GM19438 (cell line): ENCODE measurements around the gene COL18A1.
"Not testable (repeated sequence)": the region's sequence is repeated elsewhere in the genome, so short reads cannot be mapped to it uniquely, and the experiment has no call there.

Experiments used
- ATAC-seq: cut with Tn5 transposase; IDR thresholded peaks from one replicate; pipeline ENCODE4 v1.9.1; 2021; ENCODE audit warnings: low read depth; ENCODE audit not compliant: unreplicated experiment

COL18A1 gene

GRCh38 chr21:45549626-45550463 is 144.9 kb downstream of the COL18A1 start:
- ATAC-seq: peak; percentile 39

- ATAC-seq: peak; percentile 45
Observed at GRCh38 chr21:45550522-45551210, 145.7 kb downstream of the COL18A1 start.

GRCh38 chr21:45551316-45551715 is 146.4 kb downstream of the COL18A1 start:
- ATAC-seq: no peak

GRCh38 chr21:45551783-45552695 is 147.1 kb downstream of the COL18A1 start:
- no peak for ATAC-seq

- no peak for ATAC-seq
Observed at GRCh38 chr21:45552696-45553391, 147.9 kb downstream of the COL18A1 start.

GRCh38 chr21:45554477-45555175 is 149.7 kb downstream of the COL18A1 start:
- ATAC-seq: no peak

GRCh38 chr21:45555251-45555556 is 150.2 kb downstream of the COL18A1 start:
- ATAC-seq: no peak

GRCh38 chr21:45555557-45556301 is 150.8 kb downstream of the COL18A1 start:
- peak; percentile 79 for ATAC-seq

- no peak for ATAC-seq
Observed at GRCh38 chr21:45556302-45556644, 151.3 kb downstream of the COL18A1 start.

- no peak for ATAC-seq
Observed at GRCh38 chr21:45556645-45557615, 152.0 kb downstream of the COL18A1 start.

GRCh38 chr21:45557616-45558043 is 152.7 kb downstream of the COL18A1 start:
- no peak for ATAC-seq

- ATAC-seq: no peak
Observed at GRCh38 chr21:45558044-45558721, 153.2 kb downstream of the COL18A1 start.

- ATAC-seq: no peak
Observed at GRCh38 chr21:45559216-45560105, 154.5 kb downstream of the COL18A1 start.

- ATAC-seq: no peak
Observed at GRCh38 chr21:45560106-45561021, 155.4 kb downstream of the COL18A1 start.

GRCh38 chr21:45561241-45561640 is 156.3 kb downstream of the COL18A1 start:
- not testable (repeated sequence) for ATAC-seq
